ENCODE measurements around the gene IL1RAPL2. TPM values are rescaled to one million over a fixed set of nuclear protein-coding genes. Genes with fewer than 3 reads are reported as not detected.
A peak's percentile ranks its signal among the peaks of the same experiment; 100 is the strongest.

IL1RAPL2 gene
- total RNA-seq, 1 donor from 2014 or later: not detected

- no peak for DNase-seq (ENCODE audit: low read depth)
- Histone ChIP-seq H3K27me3 (ENCODE audit: control insufficient read depth, insufficient read depth, low read length) (no peaks in the 10 kb centered on the region), H3K36me3 (ENCODE audit: control insufficient read depth, insufficient read depth, low read length) (no peaks in the 10 kb centered on the region), H3K4me3 (ENCODE audit: low read depth, low read length) (no peak overlapping the region)
- TF ChIP-seq CTCF (IDR thresholded peaks at IDR 0.05; ENCODE audit: insufficient read depth, low read length, poor library complexity, severe bottlenecking): no peak
Observed at GRCh38 chrX:104621781-104622180, 55.8 kb downstream of the IL1RAPL2 start.

GRCh38 chrX:104641176-104641575, 75.2 kb downstream of the IL1RAPL2 start:
- Histone ChIP-seq H3K4me3 (ENCODE audit: low read depth, low read length) (no peak overlapping the region), H3K27me3 (ENCODE audit: control insufficient read depth, insufficient read depth, low read length) (no peaks in the 10 kb centered on the region), H3K36me3 (ENCODE audit: control insufficient read depth, insufficient read depth, low read length) (no peaks in the 10 kb centered on the region)
- no peak for DNase-seq (ENCODE audit: low read depth)
- TF ChIP-seq CTCF (IDR thresholded peaks at IDR 0.05; ENCODE audit: insufficient read depth, low read length, poor library complexity, severe bottlenecking): peak; percentile 5

- no peaks in the 10 kb centered on the region for H3K27me3 ChIP-seq (ENCODE audit: control insufficient read depth, insufficient read depth, low read length)
Observed at GRCh38 chrX:104647084-104647483, 81.1 kb downstream of the IL1RAPL2 start.

GRCh38 chrX:104659005-104659744, 93.2 kb downstream of the IL1RAPL2 start:
- Histone ChIP-seq H3K36me3 (ENCODE audit: control insufficient read depth, insufficient read depth, low read length) (no peaks in the 10 kb centered on the region), H3K27me3 (ENCODE audit: control insufficient read depth, insufficient read depth, low read length) (no peaks in the 10 kb centered on the region), H3K4me3 (ENCODE audit: low read depth, low read length) (no peak overlapping the region)
- TF ChIP-seq CTCF (IDR thresholded peaks at IDR 0.05; ENCODE audit: insufficient read depth, low read length, poor library complexity, severe bottlenecking): no peak
- DNase-seq (ENCODE audit: low read depth): no peak

More at GRCh38 chrX:104647084-104647483, 81.1 kb downstream of the IL1RAPL2 start:
- Histone ChIP-seq H3K36me3 (ENCODE audit: control insufficient read depth, insufficient read depth, low read length) (no peaks in the 10 kb centered on the region), H3K4me3 (ENCODE audit: low read depth, low read length) (no peak overlapping the region)
- DNase-seq (ENCODE audit: low read depth): no peak
- no peak for TF ChIP-seq CTCF (IDR thresholded peaks at IDR 0.05; ENCODE audit: insufficient read depth, low read length, poor library complexity, severe bottlenecking)

GRCh38 chrX:104660092-104660491, 94.1 kb downstream of the IL1RAPL2 start:
- H3K4me3 ChIP-seq (ENCODE audit: low read depth, low read length): no peak overlapping the region
- H3K27me3 ChIP-seq (ENCODE audit: control insufficient read depth, insufficient read depth, low read length): no peaks in the 10 kb centered on the region
- TF ChIP-seq CTCF (IDR thresholded peaks at IDR 0.05; ENCODE audit: insufficient read depth, low read length, poor library complexity, severe bottlenecking): no peak
- DNase-seq (ENCODE audit: low read depth): no peak
- H3K36me3 ChIP-seq (ENCODE audit: control insufficient read depth, insufficient read depth, low read length): no peaks in the 10 kb centered on the region

GRCh38 chrX:104662694-104663093, 96.7 kb downstream of the IL1RAPL2 start:
- Histone ChIP-seq H3K36me3 (ENCODE audit: control insufficient read depth, insufficient read depth, low read length) (no peaks in the 10 kb centered on the region), H3K27me3 (ENCODE audit: control insufficient read depth, insufficient read depth, low read length) (no peaks in the 10 kb centered on the region), H3K4me3 (ENCODE audit: low read depth, low read length) (no peak overlapping the region)
- no peak for TF ChIP-seq CTCF (IDR thresholded peaks at IDR 0.05; ENCODE audit: insufficient read depth, low read length, poor library complexity, severe bottlenecking)
- no peak for DNase-seq (ENCODE audit: low read depth)

All from kidney epithelial cell (primary cell).